GM12878 (cell line): ENCODE data around the gene GALNT15. TPM values are rescaled to one million over a fixed set of nuclear protein-coding genes. Genes with fewer than 3 reads are reported as not detected.

Experiments
- ATAC-seq: fragments of 200-7000 bp; cut with Tn5 transposase; 3 replicates; pipeline ENCODE4 v1.9.1; 2020; ENCODE audit warnings: mild to moderate bottlenecking, moderate library complexity
- BruUV-seq: library from RNA; stranded (reverse); fragments of 400-500 nt; replicated peaks from 2 replicates; lab custom pipeline; 2021; lab: Mats Ljungman, UMichigan
- CTCF ChIA-PET: fragments of 300-600 bp; sonication (Branson Sonifier 250); formaldehyde crosslinking; extraction: SDS; loops from one replicate; lab custom pipeline; 2021; ENCODE audit warnings: inconsistent platforms; lab: Yijun Ruan, JAX
- POLR2A ChIA-PET: fragments of 350-600 bp; formaldehyde crosslinking; extraction: SDS; loops from one replicate; lab custom pipeline; 2021; ENCODE audit warnings: inconsistent platforms; lab: Charles Lee
- RAD21 ChIA-PET: fragments of 300-600 bp; sonication (Branson Sonifier 250); formaldehyde crosslinking; loops from one replicate; lab custom pipeline; 2023; ENCODE audit warnings: antibody characterized with exemption; ENCODE audit not compliant: unreplicated experiment; lab: Charles Lee
- SMC1A ChIA-PET: fragments of 300-600 bp; sonication (Branson Sonifier 250); formaldehyde crosslinking; loops from one replicate; lab custom pipeline; 2023; ENCODE audit not compliant: unreplicated experiment, uncharacterized antibody; lab: Charles Lee
- DNase-seq: peaks from one replicate; pipeline ENCODE4 v3.0.0-alpha.2; 2011; ENCODE audit warnings: low read depth, low spot score
- FAIRE-seq: peaks from 3 replicates; lab custom pipeline; 2011; peaks lifted over from hg19 to GRCh38; lab: Jason Lieb, UNC
- H2AFZ ChIP-seq: 2 replicates; pipeline ENCODE4 v1.6.0; 2011; ENCODE audit warnings: low read depth, low read length, control low read depth; ENCODE audit not compliant: control insufficient read depth
- H3K27ac ChIP-seq: 2 replicates; pipeline ENCODE4 v1.5.1; 2011; ENCODE audit warnings: control low read depth; ENCODE audit not compliant: control insufficient read depth, insufficient read depth
- H3K27me3 ChIP-seq, 2 experiments: replicated peaks in 1 of 2; 2 replicates each; pipeline versions ENCODE4 v1.6.0 to v1.6.1; 2011; ENCODE audit warnings: low read length in 1 of 2; ENCODE audit not compliant: control insufficient read depth in 2 of 2, insufficient read depth in 2 of 2
- H3K36me3 ChIP-seq, 2 experiments: 2 replicates each; pipeline ENCODE4 v1.5.1; 2011; ENCODE audit warnings: low read length in 1 of 2; ENCODE audit not compliant: control insufficient read depth in 2 of 2, insufficient read depth in 2 of 2
- H3K4me1 ChIP-seq: 2 replicates; pipeline ENCODE4 v1.6.1; 2011; ENCODE audit warnings: mild to moderate bottlenecking, low read length, moderate library complexity, mixed read lengths; ENCODE audit not compliant: control insufficient read depth, insufficient read depth
- H3K4me2 ChIP-seq: 2 replicates; pipeline ENCODE4 v1.6.0; 2011; ENCODE audit warnings: control low read depth; ENCODE audit not compliant: control insufficient read depth, insufficient read depth
- H3K4me3 ChIP-seq: fragments of 200-600 bp; sonication (generic); 2 replicates; pipeline ENCODE4 v1.5.1; 2016
- H3K79me2 ChIP-seq: 2 replicates; pipeline ENCODE4 v1.6.0; 2011; ENCODE audit warnings: low read length; ENCODE audit not compliant: control insufficient read depth, insufficient read depth
- H3K9ac ChIP-seq: 2 replicates; pipeline ENCODE4 v1.8.0; 2011; ENCODE audit warnings: low read length, control low read depth, mixed read lengths; ENCODE audit not compliant: control insufficient read depth, insufficient read depth
- H3K9me3 ChIP-seq: replicated peaks from 3 replicates; pipeline ENCODE4 v1.5.1; 2011; ENCODE audit warnings: mild to moderate bottlenecking, low read length; ENCODE audit not compliant: control insufficient read depth, insufficient read depth
- H4K20me1 ChIP-seq: 2 replicates; pipeline ENCODE4 v1.6.0; 2011; ENCODE audit not compliant: control insufficient read depth, insufficient read depth
- BHLHE40 ChIP-seq, 2 experiments: fragments of 450-650 bp in 1 of 2; IDR thresholded peaks; 2 replicates each; pipeline ENCODE4 v1.6.1; 2011 to 2017; ENCODE audit warnings: low read depth in 2 of 2, borderline replicate concordance in 1 of 2, improper control_type of control experiment in 1 of 2, low read length in 1 of 2, mild to moderate bottlenecking in 1 of 2
- CBX3 ChIP-seq: fragments of 200-600 bp; sonication (generic); IDR thresholded peaks from 2 replicates; pipeline ENCODE4 v1.6.1; 2016; ENCODE audit warnings: low read depth, borderline replicate concordance
- CBX5 ChIP-seq: sonication (generic); IDR thresholded peaks from 2 replicates; pipeline ENCODE4 v1.6.1; 2016; ENCODE audit warnings: low read depth, moderate library complexity, mild to moderate bottlenecking, inconsistent platforms
- FOS ChIP-seq: IDR thresholded peaks from 3 replicates; pipeline ENCODE4 v1.6.1; 2011; ENCODE audit warnings: borderline replicate concordance; ENCODE audit not compliant: insufficient read length; ENCODE audit errors: extremely low read depth
- FOXK2 ChIP-seq: fragments of 450-650 bp; IDR thresholded peaks from 2 replicates; pipeline ENCODE4 v1.6.1; 2017; ENCODE audit warnings: mild to moderate bottlenecking, moderate library complexity
- KLF5 ChIP-seq: fragments of 450-650 bp; IDR thresholded peaks from 2 replicates; pipeline ENCODE4 v1.6.1; 2014; ENCODE audit warnings: mild to moderate bottlenecking; ENCODE audit not compliant: partially characterized antibody
- MTA3 ChIP-seq: IDR thresholded peaks from 2 replicates; pipeline ENCODE4 v1.6.1; 2012; ENCODE audit warnings: low read length, inconsistent platforms, borderline replicate concordance
- WGBS: methylation state at CpG from one replicate; pipeline ENCODE4 v1.1.6; 2016; ENCODE audit warnings: low lambda C conversion rate; ENCODE audit not compliant: insufficient replicate concordance, insufficient coverage; ENCODE audit errors: missing lambda C conversion rate; 5-methylcytosine and 5-hydroxymethylcytosine counted together
- in situ Hi-C: fragments of 300-500 bp; cut with MboI; formaldehyde crosslinking; loops from 9 replicates; pipeline ENCODE4 v1.14.3; 2018; ENCODE audit warnings: mixed read lengths
- intact Hi-C: fragments of 100-400 bp; cut with micrococcal nuclease; formaldehyde crosslinking; loops from one replicate; pipeline ENCODE4 v1.14.2; 2022; ENCODE audit not compliant: unreplicated experiment
- polyA plus RNA-seq, 11 experiments: library from polyadenylated mRNA; depleted of rRNA in 4 of 11; unstranded in 6 of 11; stranded (reverse) in 5 of 11; fragments of >200 nt; fragmentation: Nextera tagmentation in 4 of 11; fragmentation: Illumina TruSeq in 1 of 11; extraction: Ambion mirVana in 4 of 11; extraction: Trizol in 1 of 11; gene quantifications; 1 replicate in 1 of 11; 2 replicates in 10 of 11; pipeline versions ENCODE4 v1.2.1 to v1.2.3, GENCODE V29; 2011 to 2016; ENCODE audit warnings: inconsistent platforms in 2 of 11, missing spikeins in 2 of 11, low read depth in 1 of 11
- total RNA-seq, 4 experiments: library from RNA; depleted of rRNA in 3 of 4; stranded (reverse); fragments of >200 nt in 3 of 4; fragmentation: Illumina TruSeq in 1 of 4; extraction: Trizol in 1 of 4; gene quantifications; 2 replicates each; pipeline versions ENCODE4 v1.2.1 to v1.2.3, GENCODE V29; 2013 to 2021
- TF ChIP-seq, protein P1 (sequence below): fragments of 450-650 bp; IDR thresholded peaks from 2 replicates; pipeline ENCODE4 v1.6.1; 2016; ENCODE audit warnings: mild to moderate bottlenecking

GALNT15 gene
- total and polyA plus RNA-seq, 10 of the 15 experiments (the other 5 are each of a cell fraction or from before 2014, with no cell fraction given), result 0.03 to 0.05 TPM; not detected in 8

DNA sequence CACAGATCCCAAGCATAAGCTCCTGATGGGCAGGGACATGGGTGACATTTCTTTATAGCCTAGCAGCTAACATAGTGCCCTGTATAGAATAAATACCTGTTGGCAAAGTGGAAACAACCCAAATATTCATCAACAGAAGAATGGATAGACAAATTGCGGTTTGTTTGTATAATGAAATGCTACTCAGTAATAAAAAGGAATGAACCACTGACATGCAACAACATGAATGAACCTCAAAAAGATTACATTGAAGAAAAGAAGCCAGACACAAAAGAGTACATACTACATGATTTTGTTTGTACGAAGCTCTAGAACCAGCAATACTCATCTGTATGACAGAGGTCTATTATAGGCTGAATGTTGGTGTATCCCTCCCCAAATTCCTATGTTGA, 33.6 kb upstream of the GALNT15 start:
- H2AFZ ChIP-seq, result no peak overlapping the region
- in situ Hi-C loops, result no loop called here
- RAD21 ChIA-PET, result no interaction called here
- no peaks in the 10 kb centered on the region for H3K27me3 ChIP-seq
- POLR2A ChIA-PET, result no interaction called here
- no peak for TF ChIP-seq MTA3
- no peak for TF ChIP-seq CBX5
- TF ChIP-seq FOS, result no peak
- TF ChIP-seq, all 136 proteins: peak for 0
- Histone ChIP-seq H3K27ac (no peak overlapping the region), H4K20me1 (no peaks in the 10 kb centered on the region), H3K4me2 (no peak overlapping the region), H3K79me2 (no peaks in the 10 kb centered on the region), H3K4me1 (peaks cover 3% of the 10 kb centered on the region; the same call in 1 of the 2 replicates), H3K4me3 (no peak overlapping the region), H3K9ac (no peak overlapping the region), H3K36me3 (no peaks in the 10 kb centered on the region), H3K9me3 (no peaks in the 10 kb centered on the region; the same call in 1 of the 3 replicates)
- FAIRE-seq (no peak), ATAC-seq (no peak), DNase-seq (no peak)
- BruUV-seq, result no TSS peak
- WGBS, result 75% methylated on average over 2 of the region's 2 CpGs
- ChIA-PET SMC1A (no interaction called here), CTCF (interaction anchor here (0.5 to 1.8 kb wide), 5 partner anchors 61 to 306 kb away, joined by 3 to 4 read pairs (median 4); no protein-coding TSS in a partner anchor)
- intact Hi-C loops, result no loop called here

DNA sequence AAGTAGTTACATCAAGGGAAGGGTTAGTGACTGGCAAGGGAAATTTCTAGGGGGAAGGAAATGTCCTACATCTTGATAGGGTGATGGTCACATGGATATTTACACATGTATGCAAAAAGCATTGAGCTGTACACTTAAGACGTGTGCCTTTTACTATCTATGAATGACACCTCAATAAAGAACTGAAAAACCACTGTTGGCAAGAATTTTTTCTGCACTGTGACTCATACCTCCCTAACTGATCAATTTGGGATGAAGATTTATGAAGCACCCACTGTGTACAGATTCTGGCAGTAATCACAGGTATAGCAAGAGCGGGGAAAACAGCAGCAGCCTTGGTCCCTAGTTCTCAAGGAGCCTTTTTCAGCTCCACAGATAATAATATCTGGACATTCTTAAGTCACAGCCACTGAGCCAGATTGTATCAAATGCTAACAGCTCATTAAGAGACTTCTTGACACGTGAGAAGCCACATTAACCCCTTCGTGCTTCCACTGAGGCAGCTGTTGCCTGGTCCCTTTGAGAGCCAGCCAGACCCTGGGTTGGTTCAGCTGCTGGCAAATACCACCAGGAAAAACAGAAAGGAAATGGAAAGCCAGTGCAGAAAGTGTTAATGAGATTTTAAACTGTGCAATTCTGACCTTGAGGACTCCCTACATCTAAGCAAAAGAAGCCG, 32.0 kb upstream of the GALNT15 start:
- Histone ChIP-seq H3K27ac (no peak overlapping the region), H3K9ac (no peak overlapping the region), H4K20me1 (no peaks in the 10 kb centered on the region), H3K4me2 (no peak overlapping the region), H3K9me3 (no peaks in the 10 kb centered on the region; the same call in 1 of the 3 replicates), H3K27me3 (no peaks in the 10 kb centered on the region), H3K4me3 (no peak overlapping the region), H2AFZ (no peak overlapping the region), H3K79me2 (no peaks in the 10 kb centered on the region), H3K36me3 (no peaks in the 10 kb centered on the region), H3K4me1 (peaks cover 11% of the 10 kb centered on the region; the same call in 1 of the 2 replicates)
- no peak for TF ChIP-seq KLF5
- no peak for TF ChIP-seq FOXK2
- TF ChIP-seq, protein P1, sequence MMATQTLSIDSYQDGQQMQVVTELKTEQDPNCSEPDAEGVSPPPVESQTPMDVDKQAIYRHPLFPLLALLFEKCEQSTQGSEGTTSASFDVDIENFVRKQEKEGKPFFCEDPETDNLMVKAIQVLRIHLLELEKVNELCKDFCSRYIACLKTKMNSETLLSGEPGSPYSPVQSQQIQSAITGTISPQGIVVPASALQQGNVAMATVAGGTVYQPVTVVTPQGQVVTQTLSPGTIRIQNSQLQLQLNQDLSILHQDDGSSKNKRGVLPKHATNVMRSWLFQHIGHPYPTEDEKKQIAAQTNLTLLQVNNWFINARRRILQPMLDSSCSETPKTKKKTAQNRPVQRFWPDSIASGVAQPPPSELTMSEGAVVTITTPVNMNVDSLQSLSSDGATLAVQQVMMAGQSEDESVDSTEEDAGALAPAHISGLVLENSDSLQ, result peak; percentile 45; the same call in 1 of the 2 replicates
- TF ChIP-seq BHLHE40 (IDR thresholded peaks at IDR 0.05; ENCODE audit: borderline replicate concordance in 1 of 2, low read depth in 2 of 2, low read length in 1 of 2), result 0 out of 4 replicates have a peak, but pooled peaks of 1 of the 2 experiments have one; percentile 19
- no peak for TF ChIP-seq CBX3
- DNase-seq, result no peak
- POLR2A ChIA-PET, result no interaction called here
- peak; percentile 46 for ATAC-seq
- SMC1A ChIA-PET, result interaction anchor here (0.9 to 1.0 kb wide), 2 partner anchors 38 to 1011 kb away, joined by 3 read pairs; no protein-coding TSS in a partner anchor
- no peak for FAIRE-seq
- CTCF ChIA-PET, result interaction anchor here (0.6 to 0.7 kb wide), 3 partner anchors 31 to 1117 kb away, joined by 3 read pairs; no protein-coding TSS in a partner anchor
- RAD21 ChIA-PET, result interaction anchor here (0.8 kb wide), 1 partner anchor 8 kb away, joined by 3 read pairs; no protein-coding TSS in a partner anchor
- in situ Hi-C loops (no loop called here), intact Hi-C loops (no loop called here)
- 23% methylated on average over 5 of the region's 5 CpGs for WGBS
- no TSS peak for BruUV-seq
